Stomach (tissue), 4 donors: ENCODE results near the gene CEMIP.

Experiments used
- CTCF ChIP-seq, 7 experiments: fragments of 450-650 bp in 4 of 7; fragments of 200-600 bp in 3 of 7; sonication (generic) in 3 of 7; IDR thresholded peaks; one replicate each; pipeline ENCODE4 v1.5.1; 2016 to 2019; ENCODE audit warnings: antibody characterized with exemption in 7 of 7, control low read depth in 2 of 7, mild to moderate bottlenecking in 1 of 7
- EP300 ChIP-seq: sonication (generic); formaldehyde crosslinking; IDR thresholded peaks from one replicate; pipeline ENCODE4 v1.6.1; 2017; ENCODE audit warnings: antibody characterized with exemption
- POLR2A ChIP-seq, 4 donors: fragments of 450-650 bp; IDR thresholded peaks; one replicate each; pipeline ENCODE4 v1.6.1; 2016; ENCODE audit warnings: antibody characterized with exemption in 4 of 4, control low read depth in 2 of 4, mild to moderate bottlenecking in 1 of 4, moderate library complexity in 1 of 4
- POLR2AphosphoS5 ChIP-seq, 3 donors: sonication (generic); formaldehyde crosslinking; IDR thresholded peaks; one replicate each; pipeline ENCODE4 v1.6.1; 2016; ENCODE audit warnings: antibody characterized with exemption in 3 of 3

GRCh38 chr15:80823995-80824394 is 44.8 kb downstream of the CEMIP start:
- no peak for TF ChIP-seq CTCF (IDR thresholded peaks at IDR 0.05)
- no peak for TF ChIP-seq EP300
- no peak for TF ChIP-seq POLR2A (IDR thresholded peaks at IDR 0.05)
- TF ChIP-seq POLR2AphosphoS5 (IDR thresholded peaks at IDR 0.05), result no peak
